DND-41 (cell line): Measurements from ENCODE around the gene OMP.

Experiments used
- ATAC-seq: fragments of 200-7000 bp; cut with Tn5 transposase; 3 replicates; pipeline ENCODE4 v1.9.1; 2021; ENCODE audit warnings: low read depth; ENCODE audit not compliant: insufficient read depth
- DNase-seq: peaks from one replicate; pipeline ENCODE4 v3.0.0-alpha.2; 2020
- H2AFZ ChIP-seq: 2 replicates; pipeline ENCODE4 v1.6.0; 2012; ENCODE audit warnings: low read depth, low read length
- H3K27ac ChIP-seq: 2 replicates; pipeline ENCODE4 v1.5.1; 2012; ENCODE audit warnings: low read length, inconsistent platforms
- H3K27me3 ChIP-seq: fragments of 200-600 bp; sonication (generic); 2 replicates; pipeline ENCODE4 v1.6.0; 2012; ENCODE audit warnings: low read length, mild to moderate bottlenecking, inconsistent platforms; ENCODE audit not compliant: insufficient read depth, poor library complexity
- H3K36me3 ChIP-seq: 2 replicates; pipeline ENCODE4 v1.5.1; 2012; ENCODE audit warnings: low read length, inconsistent platforms; ENCODE audit not compliant: insufficient read depth
- H3K4me1 ChIP-seq: 2 replicates; pipeline ENCODE4 v1.5.1; 2012; ENCODE audit warnings: mild to moderate bottlenecking, low read length; ENCODE audit not compliant: insufficient read depth
- H3K4me2 ChIP-seq: 2 replicates; pipeline ENCODE4 v1.6.0; 2012; ENCODE audit warnings: mild to moderate bottlenecking, moderate library complexity, low read length, inconsistent platforms; ENCODE audit not compliant: insufficient read depth
- H3K4me3 ChIP-seq, 2 experiments: fragments of 200-600 bp in 1 of 2; shearing (Covaris generic) in 1 of 2; 2 replicates each; pipeline ENCODE4 v1.5.1; 2012 to 2016; ENCODE audit warnings: inconsistent platforms in 2 of 2, low read length in 2 of 2, mild to moderate bottlenecking in 2 of 2, low read depth in 1 of 2, moderate library complexity in 1 of 2
- H3K79me2 ChIP-seq: 2 replicates; pipeline ENCODE4 v1.6.0; 2012; ENCODE audit warnings: low read length, inconsistent platforms; ENCODE audit not compliant: insufficient read depth
- H3K9ac ChIP-seq: 2 replicates; pipeline ENCODE4 v1.6.0; 2012; ENCODE audit warnings: low read depth, mild to moderate bottlenecking, inconsistent platforms, low read length, moderate library complexity
- H3K9me3 ChIP-seq: 2 replicates; pipeline ENCODE4 v1.5.1; 2012; ENCODE audit warnings: low read length, moderate library complexity, mild to moderate bottlenecking, inconsistent platforms; ENCODE audit not compliant: insufficient read depth, severe bottlenecking
- H4K20me1 ChIP-seq: 2 replicates; pipeline ENCODE4 v1.6.0; 2012; ENCODE audit warnings: low read length; ENCODE audit not compliant: insufficient read depth
- EZH2 ChIP-seq: IDR thresholded peaks from 3 replicates; pipeline ENCODE4 v1.6.1; 2012; ENCODE audit warnings: borderline replicate concordance, low read depth, mild to moderate bottlenecking, moderate library complexity, low read length, inconsistent platforms; ENCODE audit not compliant: severe bottlenecking
- TF ChIP-seq, protein P1 (sequence below): IDR thresholded peaks from 2 replicates; pipeline ENCODE4 v1.5.1; 2012; ENCODE audit warnings: borderline replicate concordance, low read length, moderate library complexity, mild to moderate bottlenecking; ENCODE audit not compliant: poor library complexity, severe bottlenecking; ENCODE audit errors: extremely low read depth

OMP gene

DNA sequence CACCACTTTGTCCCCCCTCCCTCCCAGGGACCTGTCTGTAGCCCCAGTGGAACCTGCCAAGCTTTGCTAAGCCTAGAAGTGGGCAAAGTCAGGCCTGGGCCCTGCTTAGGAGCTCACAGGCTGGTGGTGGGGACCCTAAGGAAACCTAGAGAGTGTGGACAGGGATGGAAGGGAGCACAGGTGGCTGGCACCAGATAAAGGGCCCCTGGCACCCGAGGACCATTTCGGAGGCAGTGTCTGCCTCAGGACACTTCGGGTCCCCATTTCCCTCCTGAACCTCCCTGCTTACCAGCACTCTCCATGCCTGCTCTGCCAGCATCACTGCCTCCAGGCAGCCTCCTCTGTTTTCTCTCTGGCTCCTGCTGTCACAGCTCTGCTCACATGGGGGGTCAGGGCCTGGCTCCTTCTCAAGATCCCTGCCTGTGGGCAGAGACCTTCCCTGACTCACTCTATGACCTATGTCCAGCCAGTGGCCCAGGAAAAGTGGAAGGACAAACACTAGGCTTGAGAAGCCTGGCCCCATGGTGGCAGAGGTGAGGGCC is 13.6 kb upstream of the OMP start:
- Histone ChIP-seq H3K4me3 (no peak overlapping the region), H3K9ac (no peak overlapping the region), H3K9me3 (no peaks in the 10 kb centered on the region), H3K4me2 (no peak overlapping the region), H2AFZ (no peak overlapping the region), H3K27me3 (no peaks in the 10 kb centered on the region), H3K4me1 (no peaks in the 10 kb centered on the region), H4K20me1 (no peaks in the 10 kb centered on the region), H3K36me3 (no peaks in the 10 kb centered on the region), H3K27ac (no peak overlapping the region), H3K79me2 (no peaks in the 10 kb centered on the region)
- ATAC-seq (no peak), DNase-seq (no peak)
- no peak for TF ChIP-seq EZH2
- TF ChIP-seq, protein P1, sequence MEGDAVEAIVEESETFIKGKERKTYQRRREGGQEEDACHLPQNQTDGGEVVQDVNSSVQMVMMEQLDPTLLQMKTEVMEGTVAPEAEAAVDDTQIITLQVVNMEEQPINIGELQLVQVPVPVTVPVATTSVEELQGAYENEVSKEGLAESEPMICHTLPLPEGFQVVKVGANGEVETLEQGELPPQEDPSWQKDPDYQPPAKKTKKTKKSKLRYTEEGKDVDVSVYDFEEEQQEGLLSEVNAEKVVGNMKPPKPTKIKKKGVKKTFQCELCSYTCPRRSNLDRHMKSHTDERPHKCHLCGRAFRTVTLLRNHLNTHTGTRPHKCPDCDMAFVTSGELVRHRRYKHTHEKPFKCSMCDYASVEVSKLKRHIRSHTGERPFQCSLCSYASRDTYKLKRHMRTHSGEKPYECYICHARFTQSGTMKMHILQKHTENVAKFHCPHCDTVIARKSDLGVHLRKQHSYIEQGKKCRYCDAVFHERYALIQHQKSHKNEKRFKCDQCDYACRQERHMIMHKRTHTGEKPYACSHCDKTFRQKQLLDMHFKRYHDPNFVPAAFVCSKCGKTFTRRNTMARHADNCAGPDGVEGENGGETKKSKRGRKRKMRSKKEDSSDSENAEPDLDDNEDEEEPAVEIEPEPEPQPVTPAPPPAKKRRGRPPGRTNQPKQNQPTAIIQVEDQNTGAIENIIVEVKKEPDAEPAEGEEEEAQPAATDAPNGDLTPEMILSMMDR, result no peak

DNA sequence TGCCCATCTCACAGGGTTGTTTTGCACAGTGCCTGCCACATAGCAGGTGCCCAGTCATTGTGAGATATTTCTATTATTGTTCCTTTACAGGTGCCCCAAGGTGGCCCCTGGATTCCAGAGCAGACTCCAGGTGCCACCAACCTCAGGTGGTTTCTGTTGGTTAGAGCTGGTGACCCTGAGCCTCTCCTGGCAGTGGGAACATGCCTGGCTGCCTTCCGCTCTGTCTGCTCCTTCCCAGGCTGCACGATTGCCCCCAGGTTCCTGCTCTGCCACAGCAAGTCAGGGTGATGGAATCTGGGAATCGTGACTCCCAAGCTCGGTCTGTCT is 12.6 kb upstream of the OMP start:
- Histone ChIP-seq H4K20me1 (no peaks in the 10 kb centered on the region), H3K9ac (no peak overlapping the region), H3K27ac (no peak overlapping the region), H3K27me3 (no peaks in the 10 kb centered on the region), H3K9me3 (no peaks in the 10 kb centered on the region), H3K36me3 (no peaks in the 10 kb centered on the region), H3K4me1 (no peaks in the 10 kb centered on the region), H3K79me2 (no peaks in the 10 kb centered on the region), H3K4me3 (no peak overlapping the region), H2AFZ (no peak overlapping the region), H3K4me2 (no peak overlapping the region)
- DNase-seq (no peak), ATAC-seq (no peak)
- TF ChIP-seq, protein P1, result no peak
- no peak for TF ChIP-seq EZH2

DNA sequence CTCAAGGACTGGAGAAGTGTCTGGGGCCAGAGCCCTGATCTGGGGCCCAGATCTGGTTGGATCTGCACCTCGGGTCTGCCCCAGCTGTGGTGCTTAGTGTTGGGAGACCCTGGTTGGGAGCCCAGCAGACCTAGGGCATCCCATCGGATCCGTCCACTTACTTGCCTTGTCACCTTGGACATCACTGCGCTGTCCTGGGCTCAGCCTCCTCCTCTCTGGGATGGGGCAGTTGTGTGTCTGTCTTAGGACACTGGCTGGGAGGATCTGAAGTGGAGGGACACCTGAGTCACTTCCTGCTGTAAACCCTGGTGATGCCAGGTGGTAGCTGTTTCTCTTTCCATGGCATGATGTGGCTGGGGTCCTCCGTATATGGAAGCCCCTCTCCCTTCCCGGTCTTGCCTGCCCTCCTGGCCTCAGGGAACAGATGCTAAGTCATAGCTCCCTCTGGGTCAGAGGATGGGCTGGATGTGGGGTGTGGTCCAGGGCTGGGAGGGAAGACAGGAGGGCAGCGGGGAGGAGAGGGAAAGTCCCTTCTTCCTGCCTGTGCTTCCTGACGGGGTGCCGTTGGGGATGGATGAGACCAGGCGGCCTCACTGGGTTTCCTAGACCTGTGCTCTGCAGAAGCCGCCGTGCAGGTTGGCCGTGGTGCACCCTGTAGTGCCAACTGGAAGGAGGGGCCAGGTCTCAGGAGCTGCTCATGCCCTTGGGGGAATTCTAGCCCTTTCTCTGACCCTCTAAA is 12.1 kb upstream of the OMP start:
- no peaks in the 10 kb centered on the region for H3K27me3 ChIP-seq
- no peak overlapping the region for H3K9ac ChIP-seq
- ATAC-seq, result no peak
- H3K4me3 ChIP-seq, result no peak overlapping the region
- no peaks in the 10 kb centered on the region for H4K20me1 ChIP-seq
- H3K27ac ChIP-seq, result no peak overlapping the region
- TF ChIP-seq EZH2, result no peak
- TF ChIP-seq, protein P1, result no peak
- no peak overlapping the region for H2AFZ ChIP-seq
- DNase-seq, result no peak
- H3K9me3 ChIP-seq, result no peaks in the 10 kb centered on the region
- no peaks in the 10 kb centered on the region for H3K79me2 ChIP-seq
- no peaks in the 10 kb centered on the region for H3K36me3 ChIP-seq
- H3K4me2 ChIP-seq, result no peak overlapping the region
- H3K4me1 ChIP-seq, result no peaks in the 10 kb centered on the region
